SH-SY5Y (cell line): Measurements from ENCODE around the gene HRH3.

Experiments used
- GATA2 ChIP-seq: IDR thresholded peaks from 2 replicates; pipeline ENCODE4 v1.6.1; 2011; ENCODE audit warnings: mild to moderate bottlenecking, low read depth, low read length
- GATA3 ChIP-seq: IDR thresholded peaks from 2 replicates; pipeline ENCODE4 v1.6.1; 2011; ENCODE audit warnings: low read depth, mild to moderate bottlenecking, low read length, moderate library complexity

GRCh38 chr20:62229667-62230066 lies 9.6 kb upstream of the HRH3 start:
- no peak for TF ChIP-seq GATA3
- no peak for TF ChIP-seq GATA2
